COLO668 (cell line): ENCODE results near the gene MIS18A.
"Not testable (repeated sequence)": the region's sequence is repeated elsewhere in the genome, so short reads cannot be mapped to it uniquely, and the experiment has no call there.

Experiments used
- DNase-seq: peaks from one replicate; lab custom pipeline; 2025; ENCODE audit not compliant: unreplicated experiment; lab: John Stamatoyannopoulos, UW

The MIS18A gene

DNA sequence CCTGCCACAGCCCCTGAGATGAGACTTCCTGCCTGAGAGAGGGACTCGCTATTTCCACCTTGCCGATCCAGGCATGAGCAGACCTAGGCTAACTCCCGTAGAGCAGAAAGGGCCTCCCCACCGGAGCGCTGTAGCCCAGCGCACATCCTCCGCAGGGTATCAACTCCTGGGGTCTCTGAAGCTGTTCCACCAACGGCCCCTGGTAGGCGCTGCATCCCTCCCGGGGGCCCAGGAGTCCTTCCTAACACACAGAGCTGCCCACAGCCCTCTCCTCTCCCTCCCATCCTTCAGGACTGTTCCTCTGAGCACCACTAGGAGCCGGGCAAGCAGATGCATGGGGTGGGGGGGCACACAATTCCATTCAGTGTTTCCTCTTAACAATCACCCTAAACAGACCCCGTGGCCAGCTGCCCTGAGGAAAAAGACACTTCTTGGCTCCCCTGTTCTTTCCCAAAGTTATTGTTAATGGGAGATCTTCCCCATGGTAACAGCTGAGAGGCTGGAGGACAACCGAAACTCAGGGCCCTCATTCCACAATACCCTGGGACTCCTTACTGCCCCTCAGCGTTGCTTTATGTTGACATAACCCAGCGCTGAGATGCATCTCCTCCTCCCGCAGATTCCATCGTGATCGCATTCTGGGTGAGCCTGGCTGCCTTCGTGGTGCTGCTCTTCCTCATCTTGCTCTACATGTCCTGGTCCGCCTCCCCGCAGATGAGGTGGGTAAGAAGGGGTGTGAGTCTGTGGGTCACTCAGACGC is 27.4 kb upstream of the MIS18A start:
- no peak for DNase-seq

DNA sequence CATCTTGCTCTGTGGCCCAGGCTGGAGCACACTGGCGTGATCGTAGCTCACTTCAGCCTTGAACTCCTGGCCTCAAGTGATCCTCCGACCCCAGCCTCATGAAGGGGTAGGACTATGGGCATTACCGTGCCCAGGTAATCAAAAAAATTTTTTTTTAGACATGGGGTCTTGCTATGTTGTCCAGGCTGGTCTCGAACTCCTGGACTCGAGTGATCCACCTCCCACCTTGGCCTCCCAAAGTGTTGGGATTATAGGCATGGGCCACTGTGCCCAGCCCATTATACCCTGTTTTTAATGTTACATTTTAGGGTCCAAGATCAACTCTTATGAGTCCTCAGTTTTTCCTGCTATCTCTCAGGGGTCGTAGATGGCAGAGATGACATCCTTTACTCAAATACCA is 26.1 kb upstream of the MIS18A start:
- no peak for DNase-seq

DNA sequence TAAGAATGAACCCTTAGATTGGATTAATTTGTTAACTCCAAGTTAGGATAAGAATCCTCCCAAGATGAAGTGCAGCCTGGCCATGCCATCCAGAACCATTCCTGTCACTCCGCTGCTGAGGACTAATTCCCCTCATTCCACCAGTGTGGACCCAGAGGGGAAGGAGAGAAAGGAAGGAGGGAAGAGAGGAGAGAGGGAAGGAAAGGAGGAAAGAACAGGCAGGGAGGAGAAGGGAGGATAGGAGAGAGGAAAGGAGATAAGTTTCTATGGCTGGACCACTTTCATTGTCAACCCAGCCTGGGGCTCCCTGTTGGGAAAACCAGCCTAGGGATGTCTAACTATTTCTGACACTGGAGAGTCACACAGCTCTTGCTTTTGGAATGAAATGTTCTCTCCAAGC is 24.5 kb upstream of the MIS18A start:
- no peak for DNase-seq

DNA sequence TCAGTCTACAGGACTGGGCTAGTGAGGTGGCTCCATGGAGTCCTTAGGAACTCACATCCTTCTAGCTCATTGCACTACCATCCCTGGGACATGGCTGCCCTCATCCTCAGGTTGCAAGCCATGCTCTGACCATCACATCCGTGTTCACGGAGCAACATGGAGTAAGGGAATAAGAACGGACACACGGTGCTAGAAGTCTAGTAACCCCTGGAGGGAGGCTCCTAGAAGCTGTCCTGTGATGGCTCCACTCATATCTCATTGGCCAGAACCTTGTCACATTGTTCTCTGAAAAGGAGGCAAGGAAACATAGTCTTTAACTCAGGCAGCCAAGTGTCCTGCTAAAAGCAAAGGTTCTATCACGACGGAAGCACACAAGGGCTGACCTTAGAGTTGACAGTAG is 23.7 kb upstream of the MIS18A start:
- no peak for DNase-seq

DNA sequence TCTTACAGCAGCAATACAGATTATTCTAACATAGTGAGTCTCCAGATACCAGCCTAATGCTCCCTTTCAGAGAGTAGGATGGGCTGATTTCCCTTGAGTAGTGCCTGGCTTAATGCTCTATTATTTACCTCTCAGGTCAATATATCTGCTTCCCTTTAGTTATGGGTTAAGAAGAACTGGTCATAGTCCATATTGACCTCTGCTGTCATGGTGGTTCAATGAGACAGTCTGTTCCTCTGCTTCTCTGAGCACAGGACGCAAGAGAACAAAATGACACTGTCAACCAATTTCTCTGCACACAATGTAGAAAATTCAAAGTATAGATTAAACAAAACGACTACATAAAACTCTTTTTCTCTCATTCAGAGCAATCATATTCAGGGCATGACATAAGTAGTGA is 22.7 kb upstream of the MIS18A start:
- DNase-seq, result no peak

DNA sequence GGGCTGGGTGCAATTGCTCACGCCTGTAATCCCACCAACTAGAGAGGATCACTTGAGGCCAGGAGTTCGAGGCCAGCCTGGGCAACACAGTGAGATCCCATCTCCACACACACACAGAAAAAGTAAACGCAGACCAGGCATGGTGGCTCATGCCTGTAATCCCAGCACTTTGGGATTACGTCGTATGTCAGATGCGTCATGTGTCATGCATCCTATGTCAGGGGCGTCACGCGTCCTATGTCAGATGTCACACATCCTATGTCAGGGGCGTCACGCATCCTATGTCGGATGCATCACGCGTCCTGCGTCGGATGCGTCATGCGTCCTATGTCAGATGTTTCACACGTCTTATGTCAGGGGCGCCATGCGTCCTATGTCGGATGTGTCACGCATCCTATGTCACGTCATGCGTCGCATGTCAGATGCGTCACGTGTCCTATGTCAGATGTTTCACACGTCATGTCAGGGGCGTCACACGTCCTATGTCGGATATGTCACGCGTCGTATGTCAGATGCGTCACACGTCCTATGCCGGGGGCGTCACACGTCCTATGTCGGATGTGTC is 21.4 kb upstream of the MIS18A start:
- DNase-seq, result no peak

DNA sequence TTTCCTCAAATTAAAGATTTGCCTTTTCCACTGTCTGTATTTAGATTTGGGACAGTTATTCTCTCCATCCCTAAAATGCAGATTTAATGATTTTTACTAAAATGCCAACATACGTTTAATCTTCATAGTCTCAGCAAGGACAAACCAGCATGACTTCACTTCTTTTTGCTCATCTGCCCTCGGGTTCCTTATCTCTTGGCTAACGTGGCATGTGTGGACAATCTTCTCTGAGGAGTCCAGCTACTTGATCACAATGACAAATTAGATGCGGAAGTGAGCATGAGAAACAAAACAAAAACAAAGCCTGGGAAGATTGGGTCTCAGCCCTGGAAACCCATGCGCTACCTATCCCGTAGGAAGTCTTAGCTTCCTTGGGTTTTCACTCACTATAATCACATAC is 20.8 kb upstream of the MIS18A start:
- no peak for DNase-seq

DNA sequence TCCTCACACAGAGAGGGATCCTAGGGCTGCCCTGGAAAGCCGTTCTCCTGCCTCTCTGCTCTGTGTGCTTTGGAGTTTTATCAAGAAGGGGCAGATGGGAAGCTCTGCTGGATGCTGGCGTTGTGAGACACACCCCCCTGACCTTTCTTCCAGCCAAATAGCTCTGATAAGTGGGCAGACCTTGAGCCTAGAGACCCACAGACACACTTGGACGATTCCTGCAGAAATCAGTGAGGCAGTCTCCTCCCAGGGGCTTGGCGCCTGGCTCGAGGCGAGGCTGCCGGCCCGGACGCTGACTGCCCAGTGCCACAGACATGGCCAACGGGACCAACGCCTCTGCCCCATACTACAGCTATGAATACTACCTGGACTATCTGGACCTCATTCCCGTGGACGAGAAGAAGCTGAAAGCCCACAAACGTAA is 19.8 kb upstream of the MIS18A start, which contains the start of gene MRAP:
TSS of gene MRAP (plus strand) at position 198 of the 424 bp plus-strand sequence. CDS start at position 315, 117 bp downstream.
- DNase-seq, result no peak

DNA sequence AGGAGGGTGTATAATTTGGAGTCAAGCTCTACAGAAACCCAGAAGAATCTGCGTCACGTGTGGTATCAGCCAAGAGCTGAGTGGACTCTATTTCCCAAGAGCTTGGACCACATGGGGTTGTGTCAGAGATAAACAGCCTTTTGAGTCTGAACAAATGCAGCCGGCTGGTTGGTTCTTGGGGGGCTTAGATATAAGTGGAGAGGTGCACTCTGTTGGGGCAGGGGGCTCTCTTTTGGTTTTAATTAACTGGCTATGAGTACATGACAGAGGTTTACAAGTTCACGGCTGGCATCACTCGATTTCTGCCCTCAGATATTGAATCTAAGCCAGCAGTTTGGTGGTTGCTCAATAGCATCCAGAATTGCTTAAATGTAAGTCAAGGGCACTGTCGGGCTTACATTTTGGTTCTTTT is 19.3 kb upstream of the MIS18A start:
- no peak for DNase-seq

DNA sequence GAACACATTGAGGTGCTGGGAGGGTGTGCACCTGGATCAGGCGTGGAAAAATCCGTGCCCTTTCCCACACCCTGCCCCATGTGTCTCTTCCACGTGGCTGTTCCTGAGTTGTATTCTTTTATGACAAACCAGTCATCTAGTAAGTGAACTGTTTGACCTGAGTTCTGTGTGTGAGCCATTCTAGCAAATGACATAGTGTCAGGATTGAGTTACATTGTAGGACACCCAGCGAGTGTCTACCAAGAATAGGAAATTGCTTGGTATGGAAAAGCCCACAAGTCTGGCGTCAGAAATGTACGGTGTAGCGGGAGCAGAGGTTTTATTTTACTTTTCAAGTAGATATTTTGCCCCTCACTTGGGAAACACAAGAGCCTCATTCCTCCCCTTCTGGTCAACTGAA is 18.6 kb upstream of the MIS18A start:
- no peak for DNase-seq

DNA sequence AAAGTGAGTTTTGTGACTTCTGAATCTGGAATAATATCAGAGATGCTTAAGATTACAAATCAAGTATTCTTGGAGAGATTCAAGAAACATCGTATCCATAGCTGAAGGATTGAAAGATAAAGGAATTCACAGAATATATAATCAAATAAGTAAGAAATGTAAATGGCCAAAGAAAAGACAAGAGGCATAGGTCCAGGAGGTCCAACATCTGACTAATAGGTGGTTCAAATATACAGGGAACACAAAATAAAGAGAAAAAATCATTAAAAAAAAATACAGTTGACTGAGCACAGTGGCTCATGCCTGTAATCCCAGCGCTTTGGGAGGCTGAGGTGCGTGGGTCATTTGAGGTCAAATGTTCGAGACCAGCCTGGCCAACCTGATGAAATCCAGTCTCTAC is 6.6 kb upstream of the MIS18A start:
- DNase-seq, result no peak

DNA sequence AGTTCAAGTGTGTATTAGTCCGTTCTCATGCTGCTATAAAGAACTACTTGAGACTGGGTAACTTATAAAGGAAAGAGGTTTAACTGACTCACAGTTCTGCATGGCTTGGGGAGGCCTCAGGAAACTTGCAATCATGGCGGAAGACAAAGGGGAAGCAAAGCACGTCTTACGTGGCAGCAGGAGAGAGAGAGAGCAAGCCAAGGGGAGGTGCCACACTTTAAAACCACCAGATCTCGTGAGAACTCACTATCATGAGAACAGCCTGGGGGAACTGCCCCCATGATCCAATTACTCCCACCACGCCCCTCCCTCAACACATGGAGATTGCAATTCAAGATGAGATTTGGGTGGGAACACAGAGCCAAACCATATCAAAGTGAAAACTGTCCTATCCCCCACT is 4.1 kb upstream of the MIS18A start:
- no peak for DNase-seq

DNA sequence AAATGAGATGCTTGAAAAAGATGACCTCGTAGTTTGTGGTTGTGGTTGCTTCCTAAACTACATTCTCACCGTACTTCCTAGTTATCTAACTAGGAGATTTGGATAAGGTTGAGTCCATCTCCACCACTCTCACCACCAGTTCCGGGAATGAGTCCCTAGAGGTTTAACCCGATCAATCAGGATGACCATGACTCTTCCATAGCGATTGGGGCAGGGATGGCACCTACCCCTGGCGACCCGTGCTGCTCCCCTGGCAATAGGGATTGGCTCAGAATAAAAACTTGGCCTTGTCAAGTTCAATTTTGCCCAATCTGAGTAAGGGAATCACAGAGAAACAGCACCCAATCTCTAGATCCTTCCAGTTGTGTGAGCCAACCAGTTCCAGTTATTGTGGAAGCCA is 2.7 kb upstream of the MIS18A start:
- no peak for DNase-seq

DNA sequence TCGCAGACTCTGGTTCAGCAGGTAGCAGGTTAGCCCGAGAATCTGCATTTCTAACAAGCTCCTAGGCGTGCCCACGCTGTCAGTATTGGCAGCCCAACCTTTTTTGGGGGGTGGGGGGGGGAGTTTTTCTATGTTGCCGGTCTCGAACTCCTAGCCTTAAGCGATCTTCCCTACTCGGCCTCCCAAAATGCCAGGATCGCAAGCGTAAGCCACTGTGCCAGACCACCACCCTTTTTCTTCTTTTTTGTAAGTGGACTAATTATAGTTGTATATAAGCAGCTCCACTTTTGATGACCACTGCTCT is 480 bp upstream of the MIS18A start:
- no peak for DNase-seq

DNA sequence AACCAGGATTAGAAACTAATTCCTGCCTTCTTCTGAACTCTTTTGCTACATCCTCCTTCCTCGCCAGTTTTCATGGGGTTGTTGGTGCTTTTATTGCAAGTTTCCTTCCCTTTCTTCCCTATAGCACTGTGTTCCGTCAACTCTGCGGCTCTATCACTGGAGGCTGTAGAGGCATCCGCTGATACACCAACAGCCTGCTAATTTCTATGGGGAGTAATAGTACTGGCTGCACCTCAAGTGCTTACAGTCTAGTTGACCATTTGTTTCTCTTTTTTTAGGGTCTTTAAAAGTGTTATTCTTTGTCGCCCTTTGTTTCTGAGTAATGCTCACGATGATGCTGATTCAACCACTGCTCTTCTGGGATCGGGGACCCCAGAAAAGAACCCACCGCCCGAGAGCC is 746 bp downstream of the MIS18A start:
- no peak for DNase-seq

DNA sequence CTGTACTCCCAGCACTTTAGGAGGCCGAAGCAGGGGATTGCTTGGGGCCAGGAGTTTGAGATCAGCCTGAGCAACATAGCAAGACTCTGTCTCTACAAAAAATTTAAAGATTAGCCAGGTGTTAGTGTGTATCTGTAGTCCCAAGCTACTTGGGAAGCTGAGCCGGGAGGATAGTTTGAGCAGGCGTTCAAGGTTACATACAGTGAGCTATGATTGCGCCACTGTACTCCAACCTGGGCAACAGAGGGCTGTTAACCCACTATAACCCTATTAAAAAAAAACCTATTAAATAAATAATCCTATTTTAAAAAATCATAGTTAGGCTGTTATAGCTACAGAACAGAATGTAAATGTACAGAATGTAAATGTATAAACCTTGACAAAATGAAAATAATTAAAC is 2.2 kb downstream of the MIS18A start:
- no peak for DNase-seq

DNA sequence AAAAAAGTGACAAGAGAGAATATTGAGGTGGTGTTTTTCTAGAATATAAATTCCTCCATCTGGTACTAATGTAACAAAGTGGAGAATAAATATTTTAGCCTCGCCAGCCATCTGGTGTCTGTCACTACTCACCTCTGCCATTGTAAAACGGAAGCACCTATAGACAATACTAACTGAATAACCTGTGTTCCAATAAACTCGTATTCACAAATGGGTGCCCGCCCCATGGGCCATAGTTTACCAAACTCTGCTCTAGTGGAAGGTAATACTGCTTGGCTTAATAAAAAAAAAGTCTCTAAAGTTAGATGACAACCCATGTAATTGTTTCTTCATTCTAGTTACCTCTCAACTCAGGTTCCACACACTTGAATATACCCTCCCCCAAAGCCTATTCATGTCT is 8.1 kb downstream of the MIS18A start:
- DNase-seq, result no peak

DNA sequence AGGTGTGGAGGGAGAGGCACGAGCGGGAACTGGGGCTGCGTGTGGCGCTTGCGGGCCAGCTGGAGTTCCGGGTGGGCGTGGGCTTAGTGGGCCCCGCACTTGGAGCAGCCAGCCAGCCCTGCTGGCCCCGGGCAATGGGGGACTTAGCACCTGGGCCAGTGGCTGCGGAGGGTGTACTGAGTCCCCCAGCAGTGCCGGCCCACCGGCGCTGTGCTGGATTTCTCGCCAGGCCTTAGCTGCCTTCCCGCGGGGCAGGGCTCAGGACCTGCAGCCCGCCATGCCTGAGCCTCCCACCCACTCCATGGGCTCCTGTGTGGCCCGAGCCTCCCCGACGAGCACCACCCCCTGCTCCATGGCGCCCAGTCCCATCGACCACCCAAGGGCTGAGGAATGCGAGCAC is 13.5 kb downstream of the MIS18A start:
- DNase-seq, result not testable (repeated sequence)

DNA sequence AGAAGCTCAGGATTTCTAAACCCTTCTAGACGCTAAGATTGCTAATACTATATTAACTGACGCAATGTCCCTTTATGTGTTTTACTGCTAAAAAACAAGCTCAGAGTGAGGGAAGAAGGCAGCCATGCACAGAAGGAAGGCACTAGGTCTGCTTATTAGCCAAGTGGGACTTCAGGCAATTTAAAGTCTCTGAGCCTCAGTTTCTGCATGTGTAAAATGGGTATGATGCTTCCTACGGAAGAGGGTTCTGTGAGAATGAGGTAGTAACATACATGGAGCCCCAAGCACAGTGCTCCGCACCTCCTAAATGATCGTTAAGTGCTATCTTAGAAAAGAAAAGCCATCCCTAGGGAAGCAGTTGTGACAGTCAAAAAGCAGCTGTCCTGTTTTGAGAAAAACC is 16.9 kb downstream of the MIS18A start:
- no peak for DNase-seq

DNA sequence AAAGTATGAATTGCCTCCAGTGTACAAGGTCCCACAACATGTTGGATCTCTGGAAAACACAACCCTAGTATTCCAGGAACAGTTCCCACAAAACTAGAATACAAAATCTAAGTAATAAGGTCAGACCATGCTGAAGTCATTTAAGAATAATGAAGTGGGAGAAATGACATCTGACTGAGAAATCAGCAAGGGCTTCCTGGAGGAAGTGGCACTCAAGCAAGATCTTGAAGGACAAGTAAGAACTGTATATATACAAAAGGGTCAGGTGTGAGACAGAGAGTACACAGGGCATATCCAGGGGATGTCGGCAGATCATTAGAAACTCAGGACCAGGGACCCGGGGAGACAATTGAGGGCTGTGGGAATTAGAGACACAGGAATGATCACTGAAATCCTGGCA is 18.7 kb downstream of the MIS18A start:
- no peak for DNase-seq

DNA sequence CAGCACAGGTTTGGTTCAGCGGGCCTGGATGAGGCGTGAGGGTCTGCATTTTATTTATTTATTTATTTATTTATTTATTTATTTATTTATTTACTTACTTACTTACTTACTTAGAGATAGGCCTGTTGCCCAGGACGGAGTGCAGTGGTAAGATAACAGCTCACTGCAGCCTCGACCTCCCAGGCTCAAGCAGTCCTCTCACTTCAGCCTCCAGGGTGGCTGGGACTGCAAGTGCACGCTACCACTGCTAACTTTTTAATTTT is 20.1 kb downstream of the MIS18A start:
- DNase-seq, result not testable (repeated sequence)

DNA sequence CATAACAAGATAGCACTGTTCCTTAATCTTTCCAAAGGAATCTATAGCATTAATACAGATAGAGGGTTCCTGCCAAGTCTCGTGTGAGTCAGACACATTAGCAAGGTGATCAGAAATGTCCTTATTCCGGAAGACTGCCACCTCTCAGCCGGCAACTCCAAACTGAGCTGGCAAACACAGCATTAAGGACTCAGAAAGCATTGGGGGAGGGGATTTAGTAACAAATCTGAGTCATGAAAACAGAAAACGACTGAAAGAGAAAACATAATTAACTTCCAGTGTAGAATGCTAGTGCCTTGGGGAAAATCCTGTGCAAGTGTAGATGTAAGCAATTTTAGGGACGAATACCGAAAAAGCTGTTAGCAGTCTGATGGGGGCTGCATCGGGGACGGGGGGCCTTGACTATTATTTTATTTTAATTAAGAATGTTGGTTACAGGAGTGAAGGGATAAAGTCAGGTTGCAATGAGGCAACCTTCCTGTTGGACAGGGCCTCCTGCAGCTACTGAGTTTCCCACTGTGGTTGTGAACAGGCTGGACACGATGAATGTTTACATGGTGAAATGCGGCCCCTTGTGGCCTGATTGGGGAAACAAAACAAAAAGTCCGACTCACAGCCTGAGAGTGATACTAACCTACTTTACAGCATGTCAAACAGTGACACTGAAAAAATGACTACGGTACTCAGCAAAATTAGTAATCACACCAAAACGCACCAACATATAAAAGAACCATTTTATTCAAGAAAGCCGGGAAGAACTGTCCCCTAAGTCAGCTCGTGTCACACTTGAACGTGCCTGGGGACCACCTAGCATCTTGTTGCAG is 20.7 kb downstream of the MIS18A start:
- peak; percentile 70 for DNase-seq
